NOMO-1 (cell line): ENCODE measurements around the gene AQP1.
A peak's percentile ranks its signal among the peaks of the same experiment; 100 is the strongest.

Source experiments
- DNase-seq, 2 experiments: peaks; one replicate each; lab custom pipeline; 2025; ENCODE audit not compliant: unreplicated experiment in 2 of 2; lab: John Stamatoyannopoulos, UW

Gene AQP1

DNA sequence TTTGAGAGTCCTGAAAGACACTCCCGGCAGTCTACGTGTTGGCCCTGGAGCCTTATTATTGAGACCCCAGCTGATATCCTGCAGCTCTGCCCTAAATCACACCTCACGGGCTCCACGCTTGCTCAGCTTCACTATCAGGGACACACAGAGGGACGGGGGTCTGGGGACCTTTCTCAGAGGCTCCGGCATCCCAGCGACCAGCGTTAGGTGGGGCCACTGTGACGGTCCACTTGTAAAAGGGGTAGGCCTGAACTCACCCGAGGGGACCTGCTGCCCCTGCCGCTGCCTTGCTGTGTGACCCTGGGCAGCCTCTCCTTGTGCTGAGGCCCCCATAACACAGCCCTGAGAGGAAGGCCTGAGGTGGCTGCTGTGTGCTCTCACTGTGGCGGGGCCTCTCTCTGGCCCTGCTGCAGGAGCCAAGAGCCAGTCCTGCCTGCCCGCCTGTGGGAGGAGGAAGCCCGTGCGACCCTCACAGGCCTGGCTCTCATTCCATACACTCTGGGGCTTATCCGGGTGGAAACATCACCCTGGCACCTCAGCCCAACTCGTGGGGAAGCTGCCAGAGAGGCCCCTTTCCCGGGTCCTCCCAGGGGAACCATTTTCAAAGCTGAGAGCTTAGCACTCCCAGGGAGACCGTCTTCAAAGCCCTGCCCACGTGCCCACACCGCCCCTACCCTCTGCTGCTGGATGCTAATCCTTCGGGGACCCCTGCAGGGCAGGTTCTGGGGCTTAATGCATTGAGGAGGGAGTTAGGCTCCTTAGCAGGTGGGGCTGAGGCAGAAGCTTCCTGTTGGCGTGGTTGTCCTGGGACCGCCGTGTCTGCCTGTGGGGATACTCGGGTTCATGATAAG, 21.7 kb downstream of the AQP1 start:
- no peak for DNase-seq

GRCh38 chr7:30934225-30934624, 22.6 kb downstream of the AQP1 start:
- no peak for DNase-seq

- no peak for DNase-seq
Observed at GRCh38 chr7:30934732-30935568, 23.3 kb downstream of the AQP1 start.

- DNase-seq, result no peak
Observed at GRCh38 chr7:30935569-30935877, 23.9 kb downstream of the AQP1 start.

DNA sequence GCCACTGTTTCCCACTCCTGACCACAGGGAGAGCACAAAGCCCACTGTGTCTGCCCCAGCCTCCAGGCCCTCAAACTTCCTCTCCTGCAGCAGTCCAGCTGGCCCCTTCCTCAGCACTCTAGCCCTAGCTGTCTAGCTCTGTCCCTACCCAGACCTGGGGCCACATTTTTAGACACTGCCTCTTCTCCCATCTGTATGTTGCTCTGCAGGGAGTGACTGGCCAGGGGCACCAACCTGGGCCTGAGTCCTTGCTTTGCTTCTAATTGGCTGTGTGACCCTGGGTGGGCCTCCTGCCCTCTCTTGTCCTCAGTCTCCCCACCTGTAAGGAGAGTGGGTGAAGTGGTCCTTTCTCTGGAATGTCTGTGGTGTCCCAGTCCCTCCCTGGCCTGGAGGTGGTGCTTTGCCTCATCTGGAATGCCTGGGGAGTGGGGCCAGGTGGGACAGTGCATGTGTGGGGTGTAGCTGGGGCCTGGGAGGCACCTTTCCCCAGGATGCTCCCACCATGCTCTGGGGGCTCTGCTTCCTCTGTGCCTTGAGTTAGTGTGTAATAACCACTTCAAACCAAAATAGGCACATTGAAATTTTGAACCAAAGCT, 25.1 kb downstream of the AQP1 start:
- no peak for DNase-seq

GRCh38 chr7:30937416-30937815, 25.8 kb downstream of the AQP1 start:
- no peak for DNase-seq

- peak; percentile 13 to 31 for DNase-seq
Observed at GRCh38 chr7:30938435-30939316, 27.0 kb downstream of the AQP1 start.

- no peak for DNase-seq
Observed at GRCh38 chr7:30941582-30942323, 30.1 kb downstream of the AQP1 start.

- DNase-seq, result no peak
Observed at GRCh38 chr7:30950197-30950596, 38.5 kb downstream of the AQP1 start.

- no peak for DNase-seq
Observed at GRCh38 chr7:30954914-30955313, 43.3 kb downstream of the AQP1 start.

DNA sequence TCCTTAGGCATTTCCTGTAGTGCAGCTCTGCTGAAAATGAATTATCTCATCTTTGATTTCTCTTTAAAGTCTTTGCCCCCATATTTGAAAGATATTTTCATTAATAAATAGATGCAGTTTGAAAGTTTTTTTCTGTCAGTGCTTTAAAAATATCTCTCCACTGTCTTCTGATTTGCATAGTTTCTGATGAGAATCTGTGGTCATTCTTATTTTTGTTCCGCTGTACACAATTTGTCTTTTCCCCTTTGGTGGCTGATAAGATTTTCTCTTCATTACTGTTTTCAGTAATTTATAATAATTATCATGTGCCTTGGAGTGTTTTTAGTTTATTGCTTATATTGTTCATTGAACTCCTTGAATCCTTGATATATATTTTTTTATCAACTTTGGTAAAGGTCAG, 45.1 kb downstream of the AQP1 start:
- DNase-seq, result no peak

GRCh38 chr7:30963842-30964241, 52.2 kb downstream of the AQP1 start, which contains the start of gene GHRHR:
Gene GHRHR, plus strand, starts transcription at chr7:30963953. Its CDS starts 116 bp downstream, at chr7:30964069.
- DNase-seq, result no peak

GRCh38 chr7:30965372-30965771, 53.7 kb downstream of the AQP1 start:
- no peak for DNase-seq

GRCh38 chr7:30965883-30966282, 54.2 kb downstream of the AQP1 start:
- DNase-seq, result no peak

GRCh38 chr7:30968294-30968693, 56.6 kb downstream of the AQP1 start:
- DNase-seq, result peak; percentile 4 to 21

DNA sequence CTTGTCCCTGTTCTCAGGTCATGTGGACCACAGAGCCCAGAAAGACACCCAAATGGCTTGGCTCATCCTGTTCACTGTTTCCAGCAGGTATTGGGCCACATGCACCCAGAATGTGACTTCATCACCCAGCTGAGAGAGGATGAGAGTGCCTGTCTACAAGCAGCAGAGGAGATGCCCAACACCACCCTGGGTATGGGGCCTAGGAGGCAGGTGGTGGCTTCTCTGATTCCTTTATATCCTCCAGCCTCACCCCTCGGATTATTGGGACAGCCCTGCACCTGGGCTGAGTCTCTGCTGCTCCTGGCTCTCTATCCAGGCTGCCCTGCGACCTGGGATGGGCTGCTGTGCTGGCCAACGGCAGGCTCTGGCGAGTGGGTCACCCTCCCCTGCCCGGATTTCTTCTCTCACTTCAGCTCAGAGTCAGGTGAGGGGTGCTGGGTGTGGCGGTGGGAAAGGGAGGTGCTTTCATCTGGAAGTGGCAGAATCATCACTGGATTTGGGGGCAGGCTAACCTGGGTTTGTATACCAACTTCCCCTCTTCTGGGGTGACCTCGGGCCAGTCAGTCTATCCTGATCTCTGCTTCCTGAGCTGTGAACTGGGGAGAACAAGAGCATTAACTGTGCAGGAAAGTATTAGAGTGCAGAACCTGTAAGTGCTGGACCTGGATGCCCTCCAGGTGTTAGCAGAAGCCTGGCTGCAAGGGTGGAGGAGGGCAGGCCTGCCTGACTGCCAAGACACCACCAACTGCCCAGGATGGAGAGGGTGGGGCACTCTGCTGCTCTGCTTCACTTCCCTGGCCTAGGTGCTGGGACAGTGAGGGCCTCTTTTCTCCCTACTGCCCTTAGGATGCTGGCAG, 57.3 kb downstream of the AQP1 start:
- no peak for DNase-seq

GRCh38 chr7:30969604-30969970, 57.9 kb downstream of the AQP1 start:
- no peak for DNase-seq

DNA sequence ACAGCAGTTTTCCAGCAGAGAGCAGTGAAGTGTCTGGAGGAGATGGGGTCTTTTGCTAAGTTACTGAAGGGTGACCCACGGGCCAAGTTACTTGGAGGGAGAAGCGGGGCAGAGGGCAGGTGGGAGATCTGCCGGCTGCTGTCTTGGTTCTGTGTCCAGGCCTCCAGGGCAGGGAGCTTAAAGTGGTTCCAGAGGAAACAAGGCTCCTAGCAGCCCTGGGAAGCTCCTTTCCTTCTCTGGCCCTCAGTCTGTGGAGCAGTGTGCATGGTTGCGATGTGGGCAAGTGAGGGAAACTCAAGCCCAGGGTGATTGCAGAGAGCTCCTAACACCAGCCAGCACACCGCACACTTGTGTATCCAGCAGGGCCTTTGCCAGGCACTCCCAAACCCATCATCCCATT, 58.4 kb downstream of the AQP1 start:
- no peak for DNase-seq

- DNase-seq, result no peak
Observed at GRCh38 chr7:30970594-30971094, 59.0 kb downstream of the AQP1 start.
